HG03064 (cell line): ENCODE data around the gene CIAO3.
"Not testable (repeated sequence)": the region's sequence is repeated elsewhere in the genome, so short reads cannot be mapped to it uniquely, and the experiment has no call there.

Experiments used
- ATAC-seq: cut with Tn5 transposase; IDR thresholded peaks from one replicate; pipeline ENCODE4 v1.9.1; 2021; ENCODE audit warnings: low read depth; ENCODE audit not compliant: unreplicated experiment

CIAO3 gene

GRCh38 chr16:695355-696089 lies 45.3 kb downstream of the CIAO3 start:
- ATAC-seq, result no peak

- no peak for ATAC-seq
Measured at GRCh38 chr16:694863-695354, 45.9 kb downstream of the CIAO3 start.

GRCh38 chr16:694187-694862 lies 46.5 kb downstream of the CIAO3 start:
- ATAC-seq, result no peak

GRCh38 chr16:693766-694165 lies 47.0 kb downstream of the CIAO3 start:
- ATAC-seq, result no peak

- ATAC-seq, result no peak
Measured at GRCh38 chr16:693364-693763, 47.4 kb downstream of the CIAO3 start.

- no peak for ATAC-seq
Measured at GRCh38 chr16:692356-693108, 48.3 kb downstream of the CIAO3 start.

GRCh38 chr16:691242-691641 lies 49.6 kb downstream of the CIAO3 start:
- not testable (repeated sequence) for ATAC-seq

- no peak for ATAC-seq
Measured at GRCh38 chr16:689175-689897, 51.5 kb downstream of the CIAO3 start.

GRCh38 chr16:687499-687898 lies 53.3 kb downstream of the CIAO3 start:
- ATAC-seq, result no peak

- no peak for ATAC-seq
Measured at GRCh38 chr16:686459-687260, 54.1 kb downstream of the CIAO3 start.

GRCh38 chr16:685967-686366 lies 54.8 kb downstream of the CIAO3 start:
- no peak for ATAC-seq

- no peak for ATAC-seq
Measured at GRCh38 chr16:684961-685696, 55.7 kb downstream of the CIAO3 start.

GRCh38 chr16:684071-684794 lies 56.6 kb downstream of the CIAO3 start, which contains the start of gene JMJD8:
JMJD8 (minus strand) TSS chr16:684334; CDS start chr16:684319, 15 bp downstream.
- peak; percentile 42 for ATAC-seq

GRCh38 chr16:683396-684070 lies 57.3 kb downstream of the CIAO3 start:
- peak; percentile 1 for ATAC-seq

GRCh38 chr16:682493-683395 lies 58.1 kb downstream of the CIAO3 start:
- no peak for ATAC-seq

GRCh38 chr16:681746-682427 lies 58.9 kb downstream of the CIAO3 start:
- no peak for ATAC-seq
